T-helper 17 cell (primary cell): Measurements from ENCODE around the gene SH3BP5. TPM values are rescaled to one million over a fixed set of nuclear protein-coding genes. Genes with fewer than 3 reads are reported as not detected.
"Not testable (repeated sequence)": the region's sequence is repeated elsewhere in the genome, so short reads cannot be mapped to it uniquely, and the experiment has no call there.

Experiments used
- ATAC-seq: fragments of 150-1000 bp; cut with Tn5 transposase; 2 replicates; pipeline ENCODE4 v1.10.0; 2021; ENCODE audit warnings: mild to moderate bottlenecking, moderate library complexity
- DNase-seq, 3 donors: peaks; one replicate each; pipeline versions ENCODE4 v3.0.0 to v3.0.0-alpha.2; 2020 to 2021
- H3K9me3 ChIP-seq: one replicate; pipeline ENCODE4 v1.7.0; 2013; ENCODE audit warnings: low read length, mild to moderate bottlenecking; ENCODE audit not compliant: control insufficient read depth, poor library complexity, severe bottlenecking
- H3K27ac Mint-ChIP-seq: one replicate; pipeline ENCODE4 v1.8.0; 2022; ENCODE audit warnings: mild to moderate bottlenecking, moderate library complexity, mixed read lengths
- H3K27me3 Mint-ChIP-seq: one replicate; pipeline ENCODE4 v1.8.0; 2022; ENCODE audit warnings: mixed read lengths
- H3K36me3 Mint-ChIP-seq: one replicate; pipeline ENCODE4 v1.8.0; 2022; ENCODE audit warnings: low read depth, mixed read lengths
- H3K4me1 Mint-ChIP-seq: one replicate; pipeline ENCODE4 v1.8.0; 2022; ENCODE audit warnings: mild to moderate bottlenecking, mixed read lengths
- H3K4me3 Mint-ChIP-seq: one replicate; pipeline ENCODE4 v1.8.0; 2022; ENCODE audit warnings: mild to moderate bottlenecking, moderate library complexity, mixed read lengths
- total RNA-seq, 4 donors: library from RNA in 2 of 4; stranded (reverse) in 2 of 4; gene quantifications; one replicate each; pipeline ENCODE4 v1.2.3 and lab custom pipeline; 2022 to 2026

The SH3BP5 gene, protein sequence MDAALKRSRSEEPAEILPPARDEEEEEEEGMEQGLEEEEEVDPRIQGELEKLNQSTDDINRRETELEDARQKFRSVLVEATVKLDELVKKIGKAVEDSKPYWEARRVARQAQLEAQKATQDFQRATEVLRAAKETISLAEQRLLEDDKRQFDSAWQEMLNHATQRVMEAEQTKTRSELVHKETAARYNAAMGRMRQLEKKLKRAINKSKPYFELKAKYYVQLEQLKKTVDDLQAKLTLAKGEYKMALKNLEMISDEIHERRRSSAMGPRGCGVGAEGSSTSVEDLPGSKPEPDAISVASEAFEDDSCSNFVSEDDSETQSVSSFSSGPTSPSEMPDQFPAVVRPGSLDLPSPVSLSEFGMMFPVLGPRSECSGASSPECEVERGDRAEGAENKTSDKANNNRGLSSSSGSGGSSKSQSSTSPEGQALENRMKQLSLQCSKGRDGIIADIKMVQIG
- 10 to 100 TPM; 50.7 to 78.4 TPM for total RNA-seq
- 71.6 to 114 reads per million in 2 donors for total RNA-seq (lab: John Stamatoyannopoulos, UW)

DNA sequence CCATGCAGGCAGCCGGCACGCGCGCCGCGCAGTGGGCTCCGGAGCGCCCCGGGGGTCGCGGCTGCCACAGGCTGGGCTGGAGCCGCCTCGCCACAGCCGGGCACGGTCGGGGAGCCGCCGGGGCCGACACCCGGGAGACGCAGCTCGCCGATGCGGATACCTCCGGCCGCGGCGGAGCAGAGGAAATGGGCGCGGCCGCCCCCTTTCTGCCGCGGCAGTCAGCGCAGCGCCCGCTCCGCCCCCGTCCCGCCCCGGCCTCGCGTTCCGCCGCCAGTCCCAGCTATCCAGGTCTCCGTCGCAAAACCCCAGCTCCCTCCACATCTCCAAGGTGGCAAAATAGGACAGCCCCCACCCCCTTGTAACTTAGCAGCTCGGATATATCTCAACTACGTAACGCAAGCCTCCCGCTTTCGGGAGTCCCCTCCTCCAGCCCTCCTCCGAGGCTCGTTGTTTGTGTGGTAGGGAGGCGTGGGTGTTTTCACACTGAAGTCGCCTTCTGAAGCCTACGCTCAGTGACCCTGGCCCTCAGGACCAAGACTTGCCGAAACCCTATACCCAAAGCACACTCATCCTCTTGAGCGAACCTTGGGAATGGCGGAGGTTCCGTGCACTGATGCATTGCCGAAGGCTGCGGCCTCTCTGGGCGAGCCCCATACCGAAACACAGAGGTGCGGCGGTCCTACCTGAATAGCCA, at the start of gene SH3BP5:
TSS of gene SH3BP5 (minus strand) at position 182 of the 694 bp plus-strand sequence. CDS start at position 4, 178 bp downstream.
- H3K27ac Mint-ChIP-seq, result peak within 1 kb of the TSS; percentile 93
- ATAC-seq, result peak; percentile 93
- no peaks in the 10 kb centered on the region for H3K27me3 Mint-ChIP-seq
- H3K36me3 Mint-ChIP-seq, result peaks cover 7% of the 10 kb centered on the region
- DNase-seq, result peak; percentile 58 to 72 (median 69)
- H3K9me3 ChIP-seq, result no peaks in the 10 kb centered on the region
- peak within 1 kb of the TSS; percentile 96 for H3K4me3 Mint-ChIP-seq
- peaks cover 34% of the 10 kb centered on the region for H3K4me1 Mint-ChIP-seq

DNA sequence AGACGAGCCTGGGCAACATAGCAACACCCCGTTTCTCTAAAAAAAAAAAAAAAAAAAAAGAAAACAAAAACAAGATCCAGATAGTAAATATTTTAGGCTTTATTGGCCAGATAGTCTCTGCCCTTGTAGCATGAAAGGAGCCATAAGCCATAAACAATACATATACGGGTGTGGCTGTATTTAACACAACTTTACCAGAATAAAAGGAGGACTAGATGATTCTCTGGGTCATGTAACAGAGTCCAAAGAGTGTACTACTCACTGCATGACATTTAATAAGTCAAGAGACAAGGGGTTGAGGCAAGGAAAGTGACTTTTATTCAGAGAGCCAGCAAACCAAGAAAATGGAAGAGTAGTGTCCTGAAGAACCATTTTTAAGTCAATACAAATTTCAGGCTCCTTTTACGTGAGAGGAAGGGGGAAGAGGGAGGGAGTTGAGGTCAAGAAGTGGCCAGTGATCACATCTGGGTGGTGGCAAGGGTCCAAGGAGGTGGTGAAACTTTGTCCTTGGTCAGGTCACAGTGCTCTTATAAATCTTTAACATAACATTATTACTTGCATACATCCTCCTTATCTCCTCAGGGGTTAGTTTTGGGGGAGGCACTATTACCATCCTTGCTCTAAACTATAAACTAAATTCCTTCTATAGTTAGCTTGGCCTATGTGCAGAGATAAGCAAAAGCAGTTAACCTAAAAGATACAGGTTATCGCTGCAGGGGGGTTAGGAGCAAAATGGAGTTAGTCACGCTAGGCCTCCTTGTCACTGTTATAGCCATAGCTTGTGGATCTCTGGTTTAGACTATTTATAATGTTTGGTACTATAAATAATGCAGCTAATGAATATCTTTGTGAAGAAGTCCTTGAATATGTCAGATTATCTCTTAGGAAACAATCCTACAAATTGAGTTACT, 48.8 kb upstream of the SH3BP5 start:
- peak overlapping the region; percentile 32 for H3K27ac Mint-ChIP-seq
- peaks cover 16% of the 10 kb centered on the region for H3K4me1 Mint-ChIP-seq
- no peaks in the 10 kb centered on the region for H3K27me3 Mint-ChIP-seq
- ATAC-seq (no peak), DNase-seq (no peak)
- no peak overlapping the region for H3K4me3 Mint-ChIP-seq
- no peaks in the 10 kb centered on the region for H3K9me3 ChIP-seq
- peaks cover 2% of the 10 kb centered on the region for H3K36me3 Mint-ChIP-seq

DNA sequence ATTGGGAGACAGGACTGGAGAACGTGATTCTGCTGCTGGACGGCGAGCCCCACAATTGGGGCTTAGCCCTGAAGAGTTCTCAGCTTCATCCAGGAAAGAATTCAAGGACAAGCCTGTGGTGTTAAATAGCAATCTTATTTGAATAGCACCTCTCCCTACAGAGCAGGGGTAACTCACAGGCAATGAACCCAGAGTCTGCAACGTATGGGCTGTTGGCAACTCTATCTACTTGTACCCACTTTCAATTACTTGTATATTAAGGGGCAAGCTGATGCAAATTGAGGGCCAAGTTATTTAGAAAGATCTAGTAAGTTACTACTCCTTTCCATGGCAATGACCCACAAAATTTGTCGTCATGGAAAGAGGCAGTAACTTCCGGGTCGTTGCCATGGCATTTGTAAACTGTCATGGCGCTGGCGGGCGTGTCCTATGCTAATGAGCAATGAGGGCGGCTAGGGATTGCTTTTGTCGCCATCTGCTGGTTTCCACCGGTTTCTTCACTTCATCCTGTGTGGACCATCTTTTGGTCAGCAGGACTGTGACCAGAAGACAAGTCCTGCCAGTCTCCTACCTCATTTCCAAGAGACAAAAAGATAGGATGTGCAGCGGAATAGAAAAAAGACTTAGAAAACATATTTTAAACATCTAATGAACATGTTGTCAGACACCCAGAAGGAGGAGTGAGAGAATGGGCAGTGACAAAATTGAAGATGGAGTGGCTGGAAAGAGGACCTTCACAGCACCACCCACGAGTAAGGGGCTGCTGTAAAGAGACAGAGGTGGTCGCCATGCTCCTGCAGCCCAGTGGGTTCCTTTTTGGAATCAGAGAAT, 45.8 kb upstream of the SH3BP5 start:
- Mint-ChIP-seq H3K36me3 (no peaks in the 10 kb centered on the region), H3K27me3 (no peaks in the 10 kb centered on the region), H3K4me3 (no peak overlapping the region), H3K4me1 (peaks cover 14% of the 10 kb centered on the region), H3K27ac (peak overlapping the region; percentile 94)
- H3K9me3 ChIP-seq, result no peaks in the 10 kb centered on the region
- ATAC-seq, result peak; percentile 97
- DNase-seq, result peak; percentile 78 to 87 (median 86)

DNA sequence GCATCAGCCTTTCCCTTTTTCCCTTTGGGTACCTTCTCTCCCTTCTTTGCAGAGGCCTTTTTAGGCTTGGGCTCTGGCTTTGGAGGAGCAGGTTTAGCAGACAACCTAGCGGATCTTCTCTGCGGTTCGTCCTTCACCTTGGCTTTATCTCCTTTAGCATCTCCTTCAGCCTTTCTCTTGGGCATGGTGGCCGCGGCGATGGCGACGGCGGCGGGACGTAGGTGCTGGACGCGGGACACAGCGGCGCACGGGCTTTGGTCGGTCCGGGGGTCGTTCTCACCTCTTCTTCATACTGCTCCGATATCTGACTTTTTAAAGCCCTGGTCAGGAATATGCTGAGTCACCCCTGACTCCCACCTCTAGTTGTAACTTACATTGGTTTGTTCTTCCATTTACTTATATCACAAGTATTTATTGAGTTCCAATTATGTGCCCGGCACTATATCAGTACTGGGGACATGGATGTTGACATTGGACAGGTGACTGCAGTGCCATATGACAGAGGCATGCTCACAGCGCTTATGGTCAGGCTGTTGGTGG, 43.1 kb upstream of the SH3BP5 start:
- Mint-ChIP-seq H3K4me3 (peak overlapping the region; percentile 13), H3K27me3 (no peaks in the 10 kb centered on the region), H3K4me1 (peaks cover 11% of the 10 kb centered on the region), H3K27ac (peak overlapping the region; percentile 94), H3K36me3 (no peaks in the 10 kb centered on the region)
- ATAC-seq (no peak), DNase-seq (no peak)
- no peaks in the 10 kb centered on the region for H3K9me3 ChIP-seq

- H3K27ac Mint-ChIP-seq, result no peak overlapping the region
Observed at GRCh38 chr3:15372918-15373317, 40.5 kb upstream of the SH3BP5 start.

GRCh38 chr3:15368561-15369135, 36.3 kb upstream of the SH3BP5 start:
- H3K27me3 Mint-ChIP-seq, result no peaks in the 10 kb centered on the region
- no peak for ATAC-seq
- H3K9me3 ChIP-seq, result no peaks in the 10 kb centered on the region
- H3K4me1 Mint-ChIP-seq, result peaks cover 22% of the 10 kb centered on the region
- H3K36me3 Mint-ChIP-seq, result no peaks in the 10 kb centered on the region
- no peak overlapping the region for H3K4me3 Mint-ChIP-seq
- no peak for DNase-seq
- H3K27ac Mint-ChIP-seq, result no peak overlapping the region

More at GRCh38 chr3:15372918-15373317, 40.5 kb upstream of the SH3BP5 start:
- Mint-ChIP-seq H3K4me1 (peaks cover 14% of the 10 kb centered on the region), H3K36me3 (no peaks in the 10 kb centered on the region), H3K27me3 (no peaks in the 10 kb centered on the region), H3K4me3 (no peak overlapping the region)
- ATAC-seq (no peak), DNase-seq (no peak)
- no peaks in the 10 kb centered on the region for H3K9me3 ChIP-seq

DNA sequence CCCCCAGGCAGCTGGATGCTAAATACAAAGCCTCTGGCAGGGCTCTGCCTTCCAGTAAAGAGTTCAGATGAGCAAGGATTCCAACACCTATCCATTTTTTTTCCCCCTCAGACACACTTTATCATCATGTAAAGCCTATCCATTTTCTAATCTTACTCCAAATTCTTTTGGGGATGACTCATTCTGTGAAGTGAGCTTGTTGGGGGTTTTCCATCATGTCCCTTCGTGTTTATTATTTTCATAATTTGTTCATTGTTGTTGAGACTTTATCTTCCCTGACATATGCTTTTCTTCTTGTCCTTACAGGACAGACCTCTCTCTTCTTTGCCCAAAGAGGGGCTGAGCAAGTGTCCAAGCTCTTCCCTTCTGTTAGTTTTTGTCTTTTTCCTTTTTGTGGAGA, 34.7 kb upstream of the SH3BP5 start:
- H3K27ac Mint-ChIP-seq, result peak overlapping the region; percentile 92
- DNase-seq (no peak), ATAC-seq (no peak)
- H3K4me1 Mint-ChIP-seq, result peaks cover 31% of the 10 kb centered on the region
- no peaks in the 10 kb centered on the region for H3K9me3 ChIP-seq
- no peak overlapping the region for H3K4me3 Mint-ChIP-seq
- H3K27me3 Mint-ChIP-seq, result no peaks in the 10 kb centered on the region
- H3K36me3 Mint-ChIP-seq, result no peaks in the 10 kb centered on the region

- not testable (repeated sequence) for H3K36me3 Mint-ChIP-seq, H3K27me3 Mint-ChIP-seq, H3K4me3 Mint-ChIP-seq, ATAC-seq, DNase-seq, H3K9me3 ChIP-seq, H3K27ac Mint-ChIP-seq
- H3K4me1 Mint-ChIP-seq, result peaks cover 47% of the 10 kb centered on the region
Observed at GRCh38 chr3:15364078-15364477, 31.7 kb upstream of the SH3BP5 start.

DNA sequence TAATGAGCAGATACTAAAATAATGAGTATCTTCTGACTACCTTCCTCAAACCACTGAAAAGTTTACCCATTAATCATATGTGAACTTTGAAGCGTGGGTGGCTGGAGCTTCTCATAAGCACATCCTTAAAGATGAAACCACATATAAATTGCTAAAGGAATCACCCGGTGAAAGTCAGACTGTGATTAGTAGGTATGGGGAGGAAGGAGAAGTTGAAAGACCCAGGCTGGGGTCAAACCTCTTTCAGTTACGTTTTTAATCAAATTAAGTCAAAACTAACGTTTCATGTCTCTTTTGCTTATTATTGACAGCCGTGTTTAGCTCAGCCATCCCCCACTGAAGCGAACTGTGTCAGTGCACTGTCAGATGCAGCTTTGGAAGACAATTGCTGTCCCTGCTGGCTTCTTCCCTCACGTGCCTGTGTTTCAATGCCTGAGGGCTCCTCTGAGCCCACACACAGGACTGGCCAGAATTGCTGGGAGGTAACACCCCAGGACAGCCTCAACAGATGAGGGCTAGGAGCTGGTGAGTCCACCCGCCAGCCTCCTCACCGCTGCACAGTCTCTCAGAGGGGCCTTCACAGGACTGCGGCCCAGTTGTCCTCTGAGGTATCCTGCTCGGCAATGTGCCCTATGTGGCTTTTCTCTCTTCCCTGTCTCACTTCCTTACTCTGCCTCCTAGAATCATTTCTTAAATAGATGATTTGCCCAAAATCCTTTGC, 29.3 kb upstream of the SH3BP5 start:
- H3K9me3 ChIP-seq, result no peaks in the 10 kb centered on the region
- Mint-ChIP-seq H3K27ac (peak overlapping the region; percentile 98), H3K4me1 (peaks cover 36% of the 10 kb centered on the region), H3K36me3 (no peaks in the 10 kb centered on the region), H3K27me3 (no peaks in the 10 kb centered on the region), H3K4me3 (peak overlapping the region; percentile 84)
- no peak for DNase-seq
- ATAC-seq, result peak; percentile 38

DNA sequence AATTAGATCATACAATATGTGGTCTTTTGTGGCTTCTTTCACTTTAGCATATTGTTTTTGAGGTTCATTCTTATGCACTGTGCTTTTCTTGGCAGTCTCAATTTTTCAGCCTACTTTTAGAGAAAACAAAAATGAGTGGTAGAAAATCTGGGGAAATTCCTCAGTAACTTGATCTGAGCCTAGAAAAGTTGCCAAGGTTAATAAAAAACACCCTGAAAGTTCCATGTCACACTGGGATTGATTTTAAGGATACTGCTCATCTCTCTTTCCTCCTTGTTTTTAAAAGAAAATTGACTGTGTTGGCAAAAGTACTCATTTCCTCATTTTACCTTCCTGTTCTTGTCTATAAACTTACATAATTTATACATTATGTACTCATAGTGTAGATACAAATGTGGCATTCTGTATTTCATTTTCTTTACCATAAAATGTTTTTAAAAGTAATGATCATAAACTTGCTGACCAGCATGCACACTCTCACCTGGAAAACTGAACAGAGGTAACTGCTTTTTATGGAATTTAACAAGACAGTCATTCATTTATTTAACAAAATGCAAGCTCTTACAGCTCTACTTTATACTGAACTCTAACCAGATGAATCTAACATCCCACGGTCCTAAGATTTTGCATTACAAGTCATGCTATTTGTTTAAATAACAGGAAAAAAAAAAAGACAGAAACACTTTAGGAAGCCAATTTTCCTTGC, 28.6 kb upstream of the SH3BP5 start:
- H3K9me3 ChIP-seq, result no peaks in the 10 kb centered on the region
- Mint-ChIP-seq H3K4me3 (peak overlapping the region; percentile 84), H3K27me3 (no peaks in the 10 kb centered on the region), H3K36me3 (peaks cover 2% of the 10 kb centered on the region), H3K4me1 (peaks cover 42% of the 10 kb centered on the region), H3K27ac (peak overlapping the region; percentile 98)
- ATAC-seq (no peak), DNase-seq (no peak)
